Measurements from ENCODE around the gene SNCG.

SNCG gene

GRCh38 chr10:86958116-86958900, at the start of gene SNCG:
TSS of gene SNCG (plus strand) at chr10:86958599. CDS start at chr10:86958698, 99 bp downstream.
- DNase-seq (ENCODE audit: low read depth): no peak
- TF ChIP-seq CTCF (conservative IDR thresholded peaks at IDR 0.05; ENCODE audit: low read length): no peak
- no peak within 1 kb of the TSS for H3K4me3 ChIP-seq (ENCODE audit: low read length)

- no peak overlapping the region for H3K4me3 ChIP-seq (ENCODE audit: low read length)
- no peak for TF ChIP-seq CTCF (conservative IDR thresholded peaks at IDR 0.05; ENCODE audit: low read length)
- no peak for DNase-seq (ENCODE audit: low read depth)
Observed at GRCh38 chr10:86914734-86915133, 43.7 kb upstream of the SNCG start.

- TF ChIP-seq CTCF (conservative IDR thresholded peaks at IDR 0.05; ENCODE audit: low read length): no peak
- no peak overlapping the region for H3K4me3 ChIP-seq (ENCODE audit: low read length)
- DNase-seq (ENCODE audit: low read depth): no peak
Observed at GRCh38 chr10:86918022-86918471, 40.4 kb upstream of the SNCG start.

GRCh38 chr10:86922553-86922961, 35.8 kb upstream of the SNCG start:
- TF ChIP-seq CTCF (conservative IDR thresholded peaks at IDR 0.05; ENCODE audit: low read length): no peak
- no peak for DNase-seq (ENCODE audit: low read depth)
- H3K4me3 ChIP-seq (ENCODE audit: low read length): no peak overlapping the region

- TF ChIP-seq CTCF (conservative IDR thresholded peaks at IDR 0.05; ENCODE audit: low read length): no peak
- no peak overlapping the region for H3K4me3 ChIP-seq (ENCODE audit: low read length)
- no peak for DNase-seq (ENCODE audit: low read depth)
Observed at GRCh38 chr10:86929468-86930380, 28.7 kb upstream of the SNCG start.

GRCh38 chr10:86931872-86932271, 26.5 kb upstream of the SNCG start:
- no peak for TF ChIP-seq CTCF (conservative IDR thresholded peaks at IDR 0.05; ENCODE audit: low read length)
- DNase-seq (ENCODE audit: low read depth): peak; percentile 79
- no peak overlapping the region for H3K4me3 ChIP-seq (ENCODE audit: low read length)

Measured in AG10803 (cell line).